GM12875 (cell line): ENCODE results near the gene SLC44A1.

Experiments used
- H3K4me3 ChIP-seq: one replicate; pipeline ENCODE4 v1.5.1; 2011; ENCODE audit warnings: low read depth, low read length, control low read depth
- TF ChIP-seq, protein P1 (sequence below): IDR thresholded peaks from 2 replicates; pipeline ENCODE4 v1.5.1; 2011; ENCODE audit warnings: low read depth, mild to moderate bottlenecking, control low read depth, inconsistent platforms, low read length, moderate library complexity, borderline replicate concordance; ENCODE audit not compliant: insufficient read depth

The SLC44A1 gene

GRCh38 chr9:105418588-105419500 is 174.4 kb downstream of the SLC44A1 start:
- TF ChIP-seq, protein P1, sequence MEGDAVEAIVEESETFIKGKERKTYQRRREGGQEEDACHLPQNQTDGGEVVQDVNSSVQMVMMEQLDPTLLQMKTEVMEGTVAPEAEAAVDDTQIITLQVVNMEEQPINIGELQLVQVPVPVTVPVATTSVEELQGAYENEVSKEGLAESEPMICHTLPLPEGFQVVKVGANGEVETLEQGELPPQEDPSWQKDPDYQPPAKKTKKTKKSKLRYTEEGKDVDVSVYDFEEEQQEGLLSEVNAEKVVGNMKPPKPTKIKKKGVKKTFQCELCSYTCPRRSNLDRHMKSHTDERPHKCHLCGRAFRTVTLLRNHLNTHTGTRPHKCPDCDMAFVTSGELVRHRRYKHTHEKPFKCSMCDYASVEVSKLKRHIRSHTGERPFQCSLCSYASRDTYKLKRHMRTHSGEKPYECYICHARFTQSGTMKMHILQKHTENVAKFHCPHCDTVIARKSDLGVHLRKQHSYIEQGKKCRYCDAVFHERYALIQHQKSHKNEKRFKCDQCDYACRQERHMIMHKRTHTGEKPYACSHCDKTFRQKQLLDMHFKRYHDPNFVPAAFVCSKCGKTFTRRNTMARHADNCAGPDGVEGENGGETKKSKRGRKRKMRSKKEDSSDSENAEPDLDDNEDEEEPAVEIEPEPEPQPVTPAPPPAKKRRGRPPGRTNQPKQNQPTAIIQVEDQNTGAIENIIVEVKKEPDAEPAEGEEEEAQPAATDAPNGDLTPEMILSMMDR: no peak
- H3K4me3 ChIP-seq: no peak overlapping the region

- H3K4me3 ChIP-seq: no peak overlapping the region
- TF ChIP-seq, protein P1: no peak
Observed at GRCh38 chr9:105419816-105420597, 175.6 kb downstream of the SLC44A1 start.

DNA sequence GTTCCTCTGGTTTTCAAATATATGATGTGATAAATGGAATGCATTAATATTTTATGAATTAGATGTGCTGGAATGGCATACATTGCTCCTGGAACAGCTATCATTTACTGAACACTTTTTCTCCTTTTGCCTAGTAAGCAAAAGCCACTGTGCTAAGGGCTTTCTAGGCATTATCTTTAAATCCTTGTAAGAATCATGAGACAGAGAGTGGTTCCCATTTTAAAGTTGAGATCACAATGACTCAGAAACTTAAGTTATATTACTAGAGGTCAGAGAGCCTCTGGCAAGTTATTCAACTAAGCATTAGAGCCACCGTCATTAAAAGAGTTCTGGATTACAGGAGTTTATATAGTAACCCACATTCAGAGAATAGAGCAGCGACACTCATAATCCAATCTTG is 176.7 kb downstream of the SLC44A1 start:
- H3K4me3 ChIP-seq: no peak overlapping the region
- TF ChIP-seq, protein P1: no peak

- H3K4me3 ChIP-seq: no peak overlapping the region
- TF ChIP-seq, protein P1: no peak
Observed at GRCh38 chr9:105421864-105422263, 177.4 kb downstream of the SLC44A1 start.

DNA sequence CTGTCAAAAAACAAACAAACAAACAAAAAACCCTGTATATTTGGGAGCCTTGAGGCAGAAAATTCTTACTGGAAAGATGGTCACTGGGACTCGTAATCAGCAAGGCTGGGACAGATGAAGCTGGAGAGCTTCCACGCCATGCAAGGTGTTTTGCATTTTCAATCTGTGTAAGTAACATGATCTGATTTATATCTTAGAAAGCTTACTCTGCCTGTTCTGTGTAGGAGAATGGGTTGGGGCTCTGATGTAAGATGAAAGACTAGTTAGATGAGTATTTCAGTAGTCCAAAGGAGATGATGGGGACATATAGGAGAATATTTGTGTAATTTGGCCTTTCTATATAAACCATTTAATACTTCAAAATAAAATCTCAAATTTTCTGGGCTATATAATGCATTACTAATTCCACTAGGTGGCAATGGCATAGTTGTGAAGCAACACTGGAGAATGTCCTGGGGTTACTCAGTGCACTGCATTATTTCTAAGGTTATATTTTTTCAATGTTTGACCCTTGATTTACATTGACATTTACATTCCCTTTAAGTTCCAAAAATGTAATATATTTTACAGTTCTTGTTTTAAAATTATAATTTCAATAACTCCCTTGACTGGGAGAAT is 181.5 kb downstream of the SLC44A1 start:
- TF ChIP-seq, protein P1: peak; percentile 30; the same call in 1 of the 2 replicates
- H3K4me3 ChIP-seq: no peak overlapping the region

GRCh38 chr9:105426657-105427056 is 182.2 kb downstream of the SLC44A1 start:
- TF ChIP-seq, protein P1: no peak
- H3K4me3 ChIP-seq: no peak overlapping the region
